HG03064 (cell line): ENCODE results near the gene FRMD3.

Source experiments
- ATAC-seq: cut with Tn5 transposase; IDR thresholded peaks from one replicate; pipeline ENCODE4 v1.9.1; 2021; ENCODE audit warnings: low read depth; ENCODE audit not compliant: unreplicated experiment

The FRMD3 gene

GRCh38 chr9:83245979-83246659 lies 292.1 kb downstream of the FRMD3 start:
- ATAC-seq = no peak

GRCh38 chr9:83242066-83242465 lies 296.1 kb downstream of the FRMD3 start:
- ATAC-seq = no peak

- no peak for ATAC-seq
Observed at GRCh38 chr9:83240671-83241070, 297.5 kb downstream of the FRMD3 start.

GRCh38 chr9:83239747-83240146 lies 298.5 kb downstream of the FRMD3 start:
- ATAC-seq = no peak

GRCh38 chr9:83238871-83239640 lies 299.1 kb downstream of the FRMD3 start:
- no peak for ATAC-seq

- no peak for ATAC-seq
Observed at GRCh38 chr9:83236029-83236696, 302.0 kb downstream of the FRMD3 start.

- ATAC-seq = no peak
Observed at GRCh38 chr9:83235526-83235925, 302.7 kb downstream of the FRMD3 start.

- no peak for ATAC-seq
Observed at GRCh38 chr9:83234541-83234940, 303.7 kb downstream of the FRMD3 start.

- no peak for ATAC-seq
Observed at GRCh38 chr9:83233647-83234046, 304.6 kb downstream of the FRMD3 start.

- ATAC-seq = no peak
Observed at GRCh38 chr9:83231039-83231438, 307.2 kb downstream of the FRMD3 start.

GRCh38 chr9:83220730-83221129 lies 317.5 kb downstream of the FRMD3 start:
- peak; percentile 90 for ATAC-seq

GRCh38 chr9:83219924-83220438 lies 318.2 kb downstream of the FRMD3 start:
- ATAC-seq = no peak

- ATAC-seq = peak; percentile 58
Observed at GRCh38 chr9:83219154-83219923, 318.9 kb downstream of the FRMD3 start.

- no peak for ATAC-seq
Observed at GRCh38 chr9:83218411-83219090, 319.6 kb downstream of the FRMD3 start.

- no peak for ATAC-seq
Observed at GRCh38 chr9:83209188-83209731, 328.9 kb downstream of the FRMD3 start.

GRCh38 chr9:83208065-83208850 lies 329.9 kb downstream of the FRMD3 start:
- no peak for ATAC-seq

- ATAC-seq = no peak
Observed at GRCh38 chr9:83204047-83204446, 334.2 kb downstream of the FRMD3 start.

GRCh38 chr9:83200531-83200930 lies 337.7 kb downstream of the FRMD3 start:
- ATAC-seq = no peak

- ATAC-seq = no peak
Observed at GRCh38 chr9:83199832-83200231, 338.4 kb downstream of the FRMD3 start.
